ENCODE measurements around the gene SLC66A3.

DNA sequence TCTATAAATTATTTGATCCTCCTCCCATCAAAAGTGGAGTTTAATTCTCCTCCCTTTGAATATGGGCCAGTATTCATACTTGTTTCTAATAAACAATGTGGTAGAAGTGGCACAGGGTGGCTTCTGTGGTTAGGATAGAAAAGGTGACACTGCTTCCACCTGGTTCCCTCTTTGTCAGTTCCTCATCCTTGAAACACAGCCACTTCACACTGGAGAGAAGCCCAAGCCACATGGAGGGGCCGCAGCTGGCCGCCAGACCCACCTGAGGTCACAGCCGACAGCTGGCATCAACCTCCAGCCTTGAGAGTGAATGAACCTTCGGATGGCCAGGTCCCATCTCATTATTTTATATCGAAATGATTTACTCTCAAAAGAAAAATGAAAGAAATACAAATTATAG lies 27.5 kb upstream of the SLC66A3 start:
- TF ChIP-seq POLR2AphosphoS5 (IDR thresholded peaks at IDR 0.05; ENCODE audit: low read depth, low read length) = no peak
- no peak for TF ChIP-seq TAF1 (IDR thresholded peaks at IDR 0.05; ENCODE audit: borderline replicate concordance, low read depth, low read length)
